Ammon's horn (tissue), 1 donor: ENCODE results near the gene RFTN1.
A peak's percentile ranks its signal among the peaks of the same experiment; 100 is the strongest.

Experiments used
- DNase-seq: peaks from one replicate; pipeline ENCODE4 v3.0.0-alpha.2; 2016; ENCODE audit warnings: low spot score

Gene RFTN1

GRCh38 chr3:16513141-16514020 is at the start of gene RFTN1:
Gene RFTN1 (minus strand): TSS chr3:16513699. CDS start chr3:16493869, 19,830 bp downstream.
- peak; percentile 34 for DNase-seq

GRCh38 chr3:16559653-16560365 is 46.3 kb upstream of the RFTN1 start:
- no peak for DNase-seq

- DNase-seq = no peak
Measured at GRCh38 chr3:16554126-16554525, 40.6 kb upstream of the RFTN1 start.

- no peak for DNase-seq
Measured at GRCh38 chr3:16552757-16553156, 39.3 kb upstream of the RFTN1 start.

- DNase-seq = no peak
Measured at GRCh38 chr3:16551342-16551976, 38.0 kb upstream of the RFTN1 start.

GRCh38 chr3:16550676-16551341 is 37.3 kb upstream of the RFTN1 start:
- peak; percentile 88 for DNase-seq

GRCh38 chr3:16550305-16550675 is 36.8 kb upstream of the RFTN1 start:
- no peak for DNase-seq

GRCh38 chr3:16548721-16549120 is 35.2 kb upstream of the RFTN1 start:
- no peak for DNase-seq

GRCh38 chr3:16547561-16548357 is 34.3 kb upstream of the RFTN1 start:
- DNase-seq = no peak

GRCh38 chr3:16546186-16547010 is 32.9 kb upstream of the RFTN1 start:
- no peak for DNase-seq

GRCh38 chr3:16545413-16546185 is 32.1 kb upstream of the RFTN1 start:
- no peak for DNase-seq

GRCh38 chr3:16543242-16543864 is 29.9 kb upstream of the RFTN1 start:
- DNase-seq = no peak

- no peak for DNase-seq
Measured at GRCh38 chr3:16538507-16538906, 25.0 kb upstream of the RFTN1 start.

GRCh38 chr3:16536996-16537395 is 23.5 kb upstream of the RFTN1 start:
- no peak for DNase-seq

- DNase-seq = no peak
Measured at GRCh38 chr3:16536344-16536663, 22.8 kb upstream of the RFTN1 start.

- no peak for DNase-seq
Measured at GRCh38 chr3:16534640-16535262, 21.3 kb upstream of the RFTN1 start.

GRCh38 chr3:16533928-16534574 is 20.6 kb upstream of the RFTN1 start:
- DNase-seq = no peak

- DNase-seq = no peak
Measured at GRCh38 chr3:16529264-16529663, 15.8 kb upstream of the RFTN1 start.
